Fibroblast of skin of back (primary cell): ENCODE measurements around the gene SPECC1L.

Experiments
- DNase-seq: peaks from one replicate; pipeline ENCODE4 v3.0.0-alpha.2; 2013

The SPECC1L gene

DNA sequence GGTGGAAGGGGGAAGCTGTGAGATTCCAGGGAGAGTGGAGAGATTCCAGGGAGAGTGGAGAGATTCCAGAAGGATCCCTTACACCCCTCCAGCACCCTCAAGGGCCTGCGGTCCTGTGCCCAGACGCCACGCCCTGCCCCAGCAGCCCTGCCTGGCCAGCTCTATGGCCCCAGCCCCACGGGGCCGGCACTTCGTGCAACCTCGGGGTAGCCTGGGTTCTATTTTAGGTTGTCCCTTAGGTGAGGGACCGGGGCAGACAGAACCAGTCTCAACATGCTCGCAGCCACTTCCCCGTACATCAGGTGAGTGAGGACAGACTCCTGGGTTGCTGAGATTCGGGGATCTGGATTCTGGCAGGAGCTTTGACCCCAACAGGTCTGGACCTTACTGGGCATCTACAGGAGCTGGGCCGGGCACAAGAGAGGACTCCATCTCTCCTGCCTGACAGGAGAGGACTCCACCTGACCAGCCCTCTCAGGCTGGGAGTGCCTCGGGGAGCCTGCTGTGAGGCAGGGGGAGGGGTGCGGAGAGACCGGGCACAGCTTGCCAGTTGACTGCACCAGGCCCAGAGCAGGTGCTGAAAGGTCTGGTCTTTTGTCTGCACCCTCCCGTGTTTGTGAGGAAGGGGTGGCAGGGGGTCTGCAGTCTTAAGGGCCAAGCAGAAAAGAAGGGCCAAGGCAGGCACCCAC lies 148.3 kb downstream of the SPECC1L start:
- no peak for DNase-seq

DNA sequence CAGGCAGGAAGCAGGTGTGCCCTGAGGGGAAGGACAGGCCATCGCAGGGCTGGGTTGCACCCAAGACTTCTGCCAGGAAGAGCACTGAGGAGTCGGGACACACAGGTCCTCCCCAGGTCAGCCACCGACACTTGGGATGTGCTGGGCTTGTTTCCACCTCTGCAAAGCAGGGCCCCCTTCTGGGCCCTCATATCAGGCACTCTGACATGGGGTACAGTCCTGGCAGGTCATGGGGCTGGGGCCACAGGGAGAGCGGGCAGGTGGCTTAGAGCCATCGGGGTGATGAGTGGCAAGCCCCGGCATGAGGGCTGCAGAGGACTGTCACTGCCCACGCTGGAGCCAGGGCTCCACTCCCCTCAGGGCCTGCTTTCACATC lies 148.8 kb downstream of the SPECC1L start:
- no peak for DNase-seq

DNA sequence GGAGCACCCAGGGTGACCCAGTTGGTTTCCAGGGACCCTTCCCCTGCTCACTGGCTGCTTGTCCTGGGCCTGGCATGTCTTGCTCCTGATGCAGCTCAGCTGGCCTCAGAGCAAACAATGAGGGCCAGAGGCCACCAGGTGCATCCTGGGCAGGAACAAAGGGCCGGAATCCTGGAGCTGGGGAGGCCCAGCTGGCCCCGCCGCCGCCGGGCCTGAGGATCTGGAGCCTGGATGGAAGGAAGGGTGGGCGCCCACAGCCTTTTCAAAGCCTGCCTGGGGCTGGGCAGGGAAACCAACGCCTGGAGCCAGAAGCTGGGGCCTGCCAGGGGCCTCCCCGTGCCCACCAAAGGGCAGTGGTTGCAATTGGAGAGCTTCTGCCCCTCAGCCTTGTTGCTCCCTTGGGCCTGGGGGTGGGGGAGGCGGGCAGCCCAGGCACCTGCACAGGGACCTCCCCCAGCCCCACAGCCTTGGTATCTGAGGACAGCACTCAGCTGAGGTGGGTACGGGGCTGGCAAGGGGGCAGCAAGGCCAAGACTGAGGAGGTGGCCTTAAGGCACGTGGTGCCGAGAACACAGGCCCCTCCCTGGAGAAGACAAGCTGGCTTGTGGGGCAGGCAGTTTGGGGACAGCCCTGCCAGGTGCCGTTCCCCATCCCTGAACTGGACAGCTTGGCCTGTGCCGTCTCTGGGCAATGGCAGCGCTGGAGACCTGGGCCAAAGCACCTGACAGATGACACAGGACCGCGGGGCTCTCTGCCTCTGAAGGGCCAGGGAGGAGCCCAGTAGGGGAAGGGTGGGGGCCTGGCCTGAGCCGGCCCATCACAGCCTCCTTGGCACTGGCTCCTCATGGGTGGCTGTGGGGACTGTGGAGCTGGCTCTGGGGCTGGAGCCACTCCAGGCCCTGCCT lies 149.7 kb downstream of the SPECC1L start:
- no peak for DNase-seq

DNA sequence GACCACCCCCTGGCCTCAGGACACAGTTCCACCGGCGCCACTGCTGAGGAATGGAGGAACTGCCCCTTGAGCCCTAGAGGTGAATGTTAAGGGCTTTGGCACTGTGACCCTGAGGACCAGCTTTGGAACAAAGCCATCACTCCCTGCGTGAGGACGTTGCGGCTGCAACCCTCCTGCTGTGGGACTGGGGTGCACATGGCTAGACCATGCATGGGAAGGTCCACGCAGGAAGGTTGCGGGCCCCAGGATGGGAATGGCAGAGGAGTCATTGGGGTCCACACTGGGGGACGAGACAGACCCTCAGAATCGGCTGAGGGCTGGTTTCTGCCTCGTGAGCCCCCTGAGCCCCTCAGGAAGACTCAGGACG lies 150.3 kb downstream of the SPECC1L start:
- no peak for DNase-seq

DNA sequence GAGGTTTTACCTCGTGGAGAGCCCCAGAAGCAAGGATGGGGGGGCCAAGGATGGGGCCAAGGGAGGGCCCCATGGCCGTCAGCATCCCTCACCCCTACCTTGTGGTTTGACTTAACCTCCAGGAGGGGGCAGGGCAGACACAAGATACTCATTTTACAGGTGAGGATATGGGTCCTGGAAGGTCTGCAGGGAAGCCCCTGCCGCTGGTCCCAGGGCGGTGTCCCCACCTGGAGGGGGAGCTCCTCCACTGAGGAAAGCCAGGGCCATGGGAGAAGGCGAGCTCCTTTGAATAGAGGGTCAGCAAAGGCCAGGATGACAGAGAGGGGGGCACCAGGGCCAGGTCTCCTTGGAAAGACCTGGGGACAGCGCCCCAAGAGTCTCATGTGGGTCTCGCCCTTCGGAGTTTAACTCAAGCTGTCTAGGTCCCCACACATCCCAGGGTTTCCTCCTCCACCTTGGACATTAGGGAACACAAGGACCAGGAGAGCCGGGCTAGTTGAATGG lies 150.8 kb downstream of the SPECC1L start:
- DNase-seq: no peak

DNA sequence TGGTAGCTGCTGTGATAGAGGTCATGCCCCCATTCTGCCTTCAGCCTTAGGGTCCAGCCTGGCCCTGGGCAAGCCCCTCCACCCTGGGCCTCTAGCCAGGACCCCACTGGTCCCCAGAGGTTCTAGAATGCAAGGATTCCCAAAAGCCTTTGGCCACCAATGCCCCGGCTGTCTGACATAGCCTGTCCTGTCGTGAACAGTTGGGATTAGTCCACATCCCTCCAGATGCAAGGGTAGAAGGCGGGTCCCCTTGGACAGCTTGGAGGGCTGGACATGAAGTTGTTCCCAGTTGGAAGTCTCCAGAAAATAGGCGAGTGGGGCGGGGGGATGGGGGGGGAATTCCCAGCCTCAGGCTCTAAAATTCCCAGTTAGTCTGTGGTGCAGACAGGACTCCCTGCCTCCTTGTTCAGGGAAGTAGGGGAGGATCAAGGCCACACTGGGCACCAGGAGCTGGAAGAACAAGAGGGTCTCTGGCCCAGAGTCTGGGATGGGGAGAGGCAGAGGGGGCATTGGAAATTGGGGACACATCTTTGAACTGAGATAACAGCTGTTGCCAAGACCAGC lies 151.6 kb downstream of the SPECC1L start:
- no peak for DNase-seq

DNA sequence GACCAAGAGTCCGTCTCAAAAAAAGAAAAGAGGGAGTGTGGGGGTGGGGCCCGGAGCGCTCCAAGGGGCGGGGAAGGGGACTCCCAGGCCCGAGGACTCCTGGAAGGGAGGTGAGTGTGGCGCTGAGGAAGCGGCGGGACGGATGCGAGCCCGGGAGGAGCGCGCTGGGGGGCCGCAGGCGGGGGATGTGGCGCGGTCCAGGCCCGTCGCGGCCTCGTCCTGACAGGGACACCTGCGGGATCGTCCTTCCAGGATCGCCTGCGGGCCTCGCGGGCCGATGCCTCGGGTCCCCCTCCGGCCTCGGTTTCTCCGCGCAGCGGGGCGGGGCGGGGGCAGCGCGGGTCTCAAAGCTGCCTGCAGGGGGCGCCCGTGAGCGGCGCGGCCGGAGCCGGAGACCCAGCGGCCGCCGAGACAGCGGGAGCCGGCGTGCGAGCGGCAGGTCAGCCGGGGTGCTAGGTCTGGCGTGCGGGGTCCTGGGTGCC lies 152.9 kb downstream of the SPECC1L start:
- DNase-seq: peak; percentile 34

DNA sequence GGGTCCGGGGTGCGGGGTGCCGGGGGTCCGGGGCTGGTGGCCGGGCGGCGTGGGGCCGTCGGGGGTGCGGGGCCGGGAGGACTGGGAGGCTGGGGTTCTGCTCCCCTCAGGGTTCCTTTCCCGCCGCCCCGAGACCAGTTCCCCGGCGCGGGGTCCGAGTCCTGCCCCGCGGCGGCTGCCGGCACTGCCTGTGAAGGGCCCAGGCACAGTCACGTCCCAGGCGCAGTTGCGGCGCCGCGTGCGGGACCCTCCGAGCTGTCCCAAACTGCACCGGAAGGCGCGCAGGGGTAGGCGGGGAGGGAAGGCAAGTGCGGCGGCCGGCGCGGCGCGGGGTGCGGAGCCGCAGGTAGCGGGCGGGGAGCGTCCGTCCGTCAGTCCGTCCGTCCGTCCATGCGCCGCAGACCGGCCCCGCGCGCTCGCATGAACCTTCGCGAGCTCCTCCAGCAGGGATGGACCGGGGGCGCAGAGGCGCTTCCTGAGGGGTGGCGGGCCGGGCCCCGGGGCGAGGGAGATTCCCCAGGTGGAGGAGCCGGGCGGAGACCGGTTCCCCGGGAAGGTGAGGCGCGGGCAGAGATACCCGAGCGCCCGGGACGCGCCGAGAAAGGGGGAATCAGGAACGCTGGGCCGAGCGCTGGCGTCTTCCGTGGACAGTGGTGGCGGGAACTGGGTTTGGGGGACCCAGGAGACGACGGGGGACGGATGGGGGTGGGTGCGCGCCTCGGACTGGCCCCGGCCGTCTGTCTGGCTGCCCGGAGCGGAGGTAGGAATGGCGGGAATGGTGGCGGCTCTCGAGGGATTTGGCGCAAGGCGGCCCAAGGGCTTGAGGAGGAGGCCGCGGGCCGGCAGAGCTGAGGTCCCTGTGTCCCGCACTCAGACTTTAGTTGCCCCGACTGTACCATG lies 153.6 kb downstream of the SPECC1L start:
- no peak for DNase-seq

DNA sequence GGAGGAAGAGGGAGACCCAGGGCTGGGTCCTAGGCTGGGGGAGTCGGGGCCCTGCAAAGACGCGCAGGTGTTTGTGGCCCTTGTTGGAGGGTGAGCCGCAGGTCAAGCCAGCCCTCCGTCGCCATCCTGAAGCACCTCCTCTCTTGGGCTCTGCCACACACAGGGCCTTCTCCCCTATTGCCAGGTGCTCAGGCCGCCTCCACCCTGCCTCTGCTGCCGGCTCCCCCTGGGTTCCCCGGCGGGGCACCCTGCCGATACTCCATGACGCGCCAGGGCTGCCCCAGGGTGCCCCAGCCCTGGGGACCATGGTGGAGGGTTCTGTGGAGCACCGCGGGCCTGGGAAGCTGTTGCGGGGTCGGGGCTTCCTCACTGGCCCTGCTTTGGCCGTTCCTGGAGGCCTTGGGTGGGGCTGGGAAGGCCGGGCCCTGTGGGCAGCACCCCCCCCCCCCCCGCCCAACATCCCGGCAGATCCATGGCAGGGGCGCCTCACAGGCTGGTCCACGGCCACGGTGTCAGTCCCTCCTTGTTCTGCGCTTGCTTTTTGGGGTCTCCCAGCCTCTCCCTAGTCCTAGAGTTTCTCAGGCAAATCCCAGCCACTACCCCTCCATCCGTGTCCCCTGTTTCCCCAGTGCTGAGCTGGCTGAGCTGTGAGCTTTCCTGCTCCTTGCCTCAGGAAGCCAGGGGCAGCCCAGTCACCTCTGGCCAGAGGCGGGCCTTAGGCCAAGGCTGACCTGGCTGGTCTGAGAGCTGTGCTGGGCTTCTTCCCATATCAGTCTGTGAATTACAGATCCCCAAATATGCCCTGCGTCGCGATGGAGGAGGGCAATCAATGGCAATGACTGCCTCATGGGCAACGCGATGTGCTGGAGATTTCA lies 154.5 kb downstream of the SPECC1L start:
- no peak for DNase-seq

DNA sequence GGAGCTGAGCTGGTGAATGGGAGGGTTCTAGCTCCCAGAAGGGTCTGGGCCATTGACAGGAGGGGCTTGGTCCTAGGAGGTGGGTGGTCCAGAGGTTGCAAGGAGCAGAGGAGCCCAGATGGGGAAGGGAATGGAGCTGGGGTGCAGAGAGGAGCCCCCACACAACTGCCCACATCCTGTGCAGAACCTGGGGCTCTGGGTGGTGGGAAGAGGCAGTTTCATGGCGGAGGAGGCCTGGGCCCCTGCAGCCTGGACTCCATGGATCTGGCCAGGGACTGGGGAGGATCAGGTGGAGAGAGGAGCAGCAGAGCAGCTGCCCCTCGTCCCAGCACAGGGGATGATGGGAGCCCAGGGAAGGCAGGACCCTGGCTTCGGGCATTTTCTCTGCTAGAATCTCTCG lies 155.8 kb downstream of the SPECC1L start:
- DNase-seq: no peak

DNA sequence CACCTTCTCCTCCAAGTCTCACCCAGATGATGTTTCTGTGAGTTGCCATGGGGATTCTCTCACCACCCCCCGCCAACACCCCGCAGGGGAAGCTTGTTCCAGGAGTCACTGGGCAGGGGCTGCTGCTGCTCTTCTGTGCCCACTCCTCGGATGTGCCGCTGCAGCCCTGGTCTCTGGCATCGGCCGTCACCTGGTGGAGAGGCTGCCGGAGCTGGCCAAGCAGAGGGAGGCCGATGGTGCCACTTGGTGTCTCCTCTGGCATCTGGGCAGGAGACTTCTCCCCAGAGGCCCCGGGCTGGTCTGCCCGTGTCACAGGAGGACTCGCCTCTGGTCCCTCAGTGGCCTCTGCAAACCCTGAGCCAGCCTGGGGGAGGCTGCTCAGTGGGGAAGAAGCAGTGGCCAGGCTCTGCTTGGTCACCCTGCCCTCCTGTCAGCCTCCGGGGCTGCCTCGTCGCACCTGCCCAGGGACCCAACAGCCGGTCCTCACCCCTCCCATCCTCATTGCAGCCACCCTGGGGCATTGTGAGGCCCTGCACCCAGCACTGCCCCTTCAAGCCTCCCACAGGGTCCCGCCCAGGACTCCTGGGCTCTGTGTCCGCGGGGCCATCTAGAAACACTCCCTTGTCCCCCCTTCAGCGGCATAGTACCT lies 156.3 kb downstream of the SPECC1L start:
- no peak for DNase-seq

DNA sequence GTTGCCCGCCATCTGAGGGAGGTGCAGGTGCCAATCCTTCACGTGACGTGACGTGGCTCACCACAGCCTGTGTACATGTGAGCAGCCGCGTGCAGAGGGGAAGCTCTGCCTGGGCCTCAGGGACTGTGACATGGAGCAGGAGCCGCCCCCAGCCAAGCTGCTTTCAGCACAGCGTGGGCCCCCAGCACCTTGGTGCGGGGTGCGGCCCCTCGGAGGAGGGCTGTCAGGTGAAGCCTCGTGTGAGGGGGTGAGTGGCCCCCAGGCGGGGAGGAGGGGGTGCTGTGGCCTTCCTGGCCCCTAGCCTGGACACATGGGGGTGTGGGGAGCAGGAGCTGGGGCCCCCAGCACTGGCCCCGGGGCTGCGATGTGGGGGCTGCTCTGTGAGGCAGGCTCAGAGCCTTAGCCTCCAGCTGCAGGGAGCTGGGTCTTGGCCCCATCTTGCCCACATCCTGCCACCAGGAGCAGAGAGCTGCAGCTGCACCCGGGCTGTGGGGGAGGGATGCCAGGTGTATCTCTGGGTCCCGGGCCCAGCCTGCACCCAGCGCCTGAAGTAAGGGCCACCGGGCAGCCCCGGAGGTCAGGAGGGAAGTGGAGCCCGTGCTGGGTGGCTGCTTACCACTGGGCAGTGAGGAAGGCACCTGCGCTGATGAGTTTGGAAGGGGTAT lies 157.0 kb downstream of the SPECC1L start, which contains the start of gene ADORA2A:
TSS of gene ADORA2A (plus strand) at position 100 of the 665 bp plus-strand sequence. CDS start 5,806 bp downstream, outside the sequence.
- DNase-seq: no peak

DNA sequence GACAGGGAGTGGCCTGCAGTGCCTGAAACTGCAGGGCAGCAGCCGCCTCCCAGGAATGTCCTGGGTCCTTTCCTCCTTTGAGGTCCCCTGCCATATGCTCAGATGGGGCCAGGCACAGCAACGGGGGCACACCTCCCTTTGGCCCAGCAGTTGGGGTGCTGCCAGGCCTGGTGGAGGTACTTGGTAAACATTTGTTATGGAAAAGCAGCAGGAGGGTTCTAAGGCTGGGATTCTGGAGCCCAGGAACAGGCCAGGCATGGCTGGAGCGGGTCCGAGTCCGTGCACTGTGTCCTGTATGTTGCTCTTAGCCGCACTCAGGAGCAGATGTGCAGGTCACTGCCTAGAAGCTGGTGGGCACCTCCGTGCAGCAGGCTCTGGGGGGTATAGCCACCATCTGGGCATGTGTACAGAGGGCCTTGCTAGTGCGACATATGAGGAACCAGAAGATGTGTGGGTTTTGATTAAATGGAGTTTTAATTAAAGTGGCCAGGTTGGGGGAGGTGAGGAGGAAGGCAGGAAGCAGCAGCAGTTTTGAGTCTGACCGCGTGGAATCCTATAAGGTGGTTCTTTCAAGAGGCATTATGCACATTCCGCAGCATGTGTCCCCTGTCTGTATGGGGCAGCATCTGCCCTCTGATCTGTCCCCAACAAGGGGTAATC lies 158.2 kb downstream of the SPECC1L start:
- DNase-seq: no peak

DNA sequence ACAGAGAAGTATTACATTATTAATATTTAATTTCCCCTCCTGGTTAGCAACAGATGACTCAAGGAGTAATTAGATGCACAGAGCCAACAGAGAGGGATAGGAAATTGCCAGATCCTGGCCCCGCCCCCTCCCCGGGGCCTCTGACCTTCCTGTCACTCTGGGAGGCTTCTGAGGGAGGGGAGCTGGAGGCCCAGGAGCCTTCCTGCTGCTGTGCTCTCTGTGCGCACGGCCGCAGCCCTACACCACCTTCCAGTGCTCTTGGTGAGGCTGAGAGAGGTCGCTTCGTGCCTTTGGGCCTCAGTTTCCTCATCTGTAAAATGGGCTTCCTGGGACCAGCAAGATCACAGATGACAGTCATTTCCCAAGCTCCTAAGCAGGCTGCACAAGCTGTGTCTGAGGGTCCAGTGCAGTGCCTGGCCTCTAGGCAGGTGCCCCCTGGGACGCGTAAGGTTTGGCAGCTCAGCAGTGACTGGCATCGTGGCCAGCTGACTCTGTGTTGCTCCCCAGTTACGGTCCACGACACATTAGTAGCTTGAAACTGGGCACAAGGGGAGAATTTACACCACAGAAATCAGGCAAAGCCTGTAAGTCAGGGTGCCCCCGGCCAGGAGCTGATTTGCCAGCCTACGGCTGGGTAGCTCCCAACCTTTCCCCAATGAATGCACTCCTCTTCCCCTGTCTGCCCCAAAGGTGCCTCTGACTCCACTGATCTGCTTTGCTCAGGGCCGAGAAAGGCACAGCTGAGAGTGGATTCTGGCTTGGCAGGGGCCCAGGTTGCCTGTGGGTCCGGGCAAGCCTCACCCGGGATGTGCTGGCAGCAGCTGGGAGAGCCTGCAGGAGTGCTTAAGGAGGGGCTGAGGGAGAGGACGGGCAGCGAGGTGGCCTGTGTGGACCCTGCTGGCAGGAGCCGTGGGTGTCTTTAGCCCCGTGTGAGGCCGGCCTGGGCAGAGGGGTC lies 159.1 kb downstream of the SPECC1L start:
- no peak for DNase-seq

DNA sequence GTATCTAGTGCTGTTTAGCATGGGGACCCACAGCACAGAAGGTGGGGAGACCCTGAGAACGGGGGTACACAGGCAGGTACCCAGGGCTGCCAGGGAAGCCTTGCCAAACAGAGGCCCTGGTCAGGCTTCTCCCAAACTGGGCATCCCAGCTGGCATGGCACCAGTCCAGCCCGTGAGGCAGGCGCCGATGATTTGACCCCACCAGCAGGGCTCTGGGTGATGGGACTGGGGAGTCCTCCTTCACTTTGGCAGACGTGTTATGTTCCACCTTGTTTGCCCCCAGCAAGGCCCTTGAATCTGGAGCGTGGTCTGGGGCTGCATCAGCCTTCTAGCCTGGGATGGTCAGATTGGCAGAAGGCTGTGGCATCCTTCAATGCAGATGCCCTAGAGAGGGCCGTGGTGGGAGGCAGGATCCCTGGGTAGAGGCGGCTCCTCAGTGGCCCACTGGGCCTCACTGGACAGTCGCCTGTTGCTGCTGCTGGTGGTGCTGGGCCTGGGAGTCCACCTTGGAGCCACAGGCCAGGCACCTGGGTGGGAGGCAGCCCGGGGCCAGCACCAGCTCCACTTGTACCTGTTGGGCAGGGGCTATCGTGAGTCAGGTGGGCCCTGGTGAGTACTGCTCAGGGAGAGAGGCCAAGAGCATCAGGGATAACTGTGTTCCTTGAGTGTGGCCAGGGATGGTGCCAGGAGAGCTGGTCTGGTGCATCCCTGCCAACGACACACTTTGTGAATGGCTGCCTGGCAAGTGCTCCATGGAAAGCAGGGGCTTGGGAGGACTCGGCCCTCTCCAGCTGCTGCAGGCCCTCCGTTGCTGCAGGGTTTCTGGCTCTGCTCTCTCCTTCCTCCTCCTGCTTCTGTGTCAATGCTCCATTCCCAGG lies 160.0 kb downstream of the SPECC1L start:
- DNase-seq: no peak

DNA sequence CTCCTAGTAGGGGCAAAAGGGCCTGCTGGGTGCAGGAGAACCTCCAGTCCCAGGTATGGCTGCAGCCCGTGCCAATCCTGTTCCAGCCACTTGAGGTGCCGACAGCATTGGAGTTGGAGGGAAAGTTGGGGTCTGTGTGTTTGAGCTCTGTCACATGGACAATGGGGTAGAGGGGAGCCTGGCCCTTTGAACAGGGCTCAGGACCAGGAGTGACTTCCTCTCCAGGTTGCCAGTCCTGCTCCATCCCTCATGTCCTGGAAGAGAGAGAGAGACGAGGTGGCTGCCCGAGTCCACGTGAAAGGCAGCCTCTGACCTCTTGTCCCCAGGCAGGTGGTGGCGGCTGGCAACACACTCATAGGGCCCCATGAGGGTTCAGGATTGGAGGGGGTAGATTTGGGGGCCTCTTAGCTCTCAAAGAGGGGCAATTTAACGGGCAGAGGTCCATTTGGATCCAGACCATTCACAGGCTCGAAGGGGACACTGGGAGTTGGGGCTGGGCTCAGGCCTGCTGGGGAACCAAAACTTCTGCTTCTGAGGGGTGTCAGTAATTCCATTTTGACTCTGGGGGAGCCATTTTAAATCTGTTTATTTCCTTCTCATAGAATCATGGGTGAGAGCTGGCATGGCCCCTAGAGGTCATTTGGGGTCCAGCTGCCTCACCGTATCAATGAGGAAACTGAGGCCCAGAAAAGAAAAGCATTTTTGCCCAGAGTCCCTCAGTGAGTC lies 160.8 kb downstream of the SPECC1L start:
- DNase-seq: no peak
